ENCODE results near the gene SHISA6. TPM values are rescaled to one million over a fixed set of nuclear protein-coding genes. Genes with fewer than 3 reads are reported as not detected.

SHISA6 gene
- polyA plus RNA-seq, 1 of the 3 experiments (the other 2 are of a cell fraction) = not detected

DNA sequence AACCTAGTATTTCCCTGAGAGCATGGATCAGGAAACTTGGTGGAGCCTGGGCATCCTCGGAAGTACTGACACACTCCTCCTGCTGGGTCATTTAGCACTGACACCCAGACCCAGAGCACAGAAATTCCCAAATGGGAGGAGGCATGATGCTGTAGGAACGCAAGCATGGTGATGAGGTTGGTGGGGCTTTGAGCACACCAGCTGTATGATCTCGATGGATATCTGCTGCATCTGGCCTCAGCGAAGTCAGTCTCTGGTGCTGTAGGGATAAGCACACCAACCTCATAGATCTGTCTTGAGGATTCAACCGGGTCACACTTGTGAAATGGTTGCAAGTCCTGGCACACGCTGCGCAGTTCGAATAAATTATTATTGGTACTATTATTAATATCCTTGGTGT, 52.5 kb downstream of the SHISA6 start:
- H3K4me3 ChIP-seq (ENCODE audit: low read depth in 2 of 2, low read length in 1 of 2) = no peak overlapping the region
- 54% methylated on average over 8 of the region's 8 CpGs for WGBS (ENCODE audit: low lambda C conversion rate)

More for the DNA sequence above, 52.5 kb downstream of the SHISA6 start:
- Histone ChIP-seq H4K20me1 (ENCODE audit: insufficient read depth) (no peaks in the 10 kb centered on the region), H3F3A (replicated peaks; ENCODE audit: insufficient read depth) (no peaks in the 10 kb centered on the region), H2AFZ (ENCODE audit: low read depth) (no peak overlapping the region), H3K9ac (no peak overlapping the region), H3K4me1 (ENCODE audit: control insufficient read depth in 1 of 2, insufficient read depth in 2 of 2, low read depth in 1 of 2, low read length in 1 of 2) (no peaks in the 10 kb centered on the region), H3K27me3 (ENCODE audit: insufficient read depth) (no peaks in the 10 kb centered on the region), H3K9me3 (peaks cover 3% of the 10 kb centered on the region; the same call in 1 of the 2 replicates), H3K27ac (ENCODE audit: low read depth in 2 of 2, low read length in 1 of 2) (no peak overlapping the region), H3K36me3 (replicated peaks in 1 of 2; ENCODE audit: control insufficient read depth in 1 of 2, insufficient read depth in 2 of 2, low read length in 1 of 2) (no peaks in the 10 kb centered on the region), H3K79me2 (ENCODE audit: insufficient read depth) (no peaks in the 10 kb centered on the region), H3K4me2 (no peak overlapping the region), H3K9me2 (no peaks in the 10 kb centered on the region)
- ChIA-PET POLR2A (no interaction called here), CTCF (no interaction called here)
- no peak for DNase-seq
- no peak for TF ChIP-seq TCF12 (IDR thresholded peaks at IDR 0.05)
- TF ChIP-seq USF1 (IDR thresholded peaks at IDR 0.05; ENCODE audit: borderline replicate concordance, low read depth) = no peak
- TF ChIP-seq NRF1 (IDR thresholded peaks at IDR 0.05; ENCODE audit: low read depth, low read length) = no peak
- no peak for TF ChIP-seq IRF3 (IDR thresholded peaks at IDR 0.05; ENCODE audit: low read depth, low read length)
- no peak for TF ChIP-seq POLR2AphosphoS5 (IDR thresholded peaks at IDR 0.05; ENCODE audit: low read depth, low read length)
- TF ChIP-seq FOXJ3 (CRISPR knock-in tag; IDR thresholded peaks at IDR 0.05) = no peak
- no peak for TF ChIP-seq MEF2A (IDR thresholded peaks at IDR 0.05; ENCODE audit: borderline replicate concordance, low read depth)
- no peak for TF ChIP-seq MAX (IDR thresholded peaks at IDR 0.05; ENCODE audit: low read depth)
- no peak for TF ChIP-seq RAD21 (IDR thresholded peaks at IDR 0.05; ENCODE audit: low read length)
- no peak for TF ChIP-seq YY1 (IDR thresholded peaks at IDR 0.05; ENCODE audit: low read depth)
- TF ChIP-seq, protein P1, sequence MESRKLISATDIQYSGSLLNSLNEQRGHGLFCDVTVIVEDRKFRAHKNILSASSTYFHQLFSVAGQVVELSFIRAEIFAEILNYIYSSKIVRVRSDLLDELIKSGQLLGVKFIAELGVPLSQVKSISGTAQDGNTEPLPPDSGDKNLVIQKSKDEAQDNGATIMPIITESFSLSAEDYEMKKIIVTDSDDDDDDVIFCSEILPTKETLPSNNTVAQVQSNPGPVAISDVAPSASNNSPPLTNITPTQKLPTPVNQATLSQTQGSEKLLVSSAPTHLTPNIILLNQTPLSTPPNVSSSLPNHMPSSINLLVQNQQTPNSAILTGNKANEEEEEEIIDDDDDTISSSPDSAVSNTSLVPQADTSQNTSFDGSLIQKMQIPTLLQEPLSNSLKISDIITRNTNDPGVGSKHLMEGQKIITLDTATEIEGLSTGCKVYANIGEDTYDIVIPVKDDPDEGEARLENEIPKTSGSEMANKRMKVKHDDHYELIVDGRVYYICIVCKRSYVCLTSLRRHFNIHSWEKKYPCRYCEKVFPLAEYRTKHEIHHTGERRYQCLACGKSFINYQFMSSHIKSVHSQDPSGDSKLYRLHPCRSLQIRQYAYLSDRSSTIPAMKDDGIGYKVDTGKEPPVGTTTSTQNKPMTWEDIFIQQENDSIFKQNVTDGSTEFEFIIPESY (IDR thresholded peaks at IDR 0.05; ENCODE audit: borderline replicate concordance, low read depth) = no peak
- no peak for TF ChIP-seq JUND (IDR thresholded peaks at IDR 0.05)
- TF ChIP-seq, protein P2, sequence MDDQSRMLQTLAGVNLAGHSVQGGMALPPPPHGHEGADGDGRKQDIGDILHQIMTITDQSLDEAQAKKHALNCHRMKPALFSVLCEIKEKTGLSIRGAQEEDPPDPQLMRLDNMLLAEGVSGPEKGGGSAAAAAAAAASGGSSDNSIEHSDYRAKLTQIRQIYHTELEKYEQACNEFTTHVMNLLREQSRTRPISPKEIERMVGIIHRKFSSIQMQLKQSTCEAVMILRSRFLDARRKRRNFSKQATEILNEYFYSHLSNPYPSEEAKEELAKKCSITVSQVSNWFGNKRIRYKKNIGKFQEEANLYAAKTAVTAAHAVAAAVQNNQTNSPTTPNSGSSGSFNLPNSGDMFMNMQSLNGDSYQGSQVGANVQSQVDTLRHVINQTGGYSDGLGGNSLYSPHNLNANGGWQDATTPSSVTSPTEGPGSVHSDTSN (IDR thresholded peaks at IDR 0.05) = no peak
- no peak for TF ChIP-seq RXRA (IDR thresholded peaks at IDR 0.05; ENCODE audit: borderline replicate concordance, low read depth)
- TF ChIP-seq ELF1 (IDR thresholded peaks at IDR 0.05) = no peak
- no peak for TF ChIP-seq EP300 (IDR thresholded peaks at IDR 0.05; ENCODE audit: borderline replicate concordance in 1 of 2, low read depth in 1 of 2, low read length in 1 of 2)

Data from SK-N-SH (cell line).